CMK (cell line): ENCODE data around the gene ETFA.
"Not testable (repeated sequence)": the region's sequence is repeated elsewhere in the genome, so short reads cannot be mapped to it uniquely, and the experiment has no call there.

ENCODE experiments used
- DNase-seq: peaks from one replicate; pipeline ENCODE4 v3.0.0-alpha.2; 2010; ENCODE audit warnings: low read depth

The ETFA gene

GRCh38 chr15:76270876-76271275 is 40.4 kb downstream of the ETFA start:
- DNase-seq = no peak

- no peak for DNase-seq
Observed at GRCh38 chr15:76267077-76267476, 44.2 kb downstream of the ETFA start.

GRCh38 chr15:76265769-76266168 is 45.5 kb downstream of the ETFA start:
- not testable (repeated sequence) for DNase-seq

GRCh38 chr15:76260246-76260938 is 50.9 kb downstream of the ETFA start:
- no peak for DNase-seq

- DNase-seq = no peak
Observed at GRCh38 chr15:76259392-76259791, 51.9 kb downstream of the ETFA start.

- no peak for DNase-seq
Observed at GRCh38 chr15:76258460-76258859, 52.8 kb downstream of the ETFA start.

GRCh38 chr15:76253691-76254473 is 57.4 kb downstream of the ETFA start:
- DNase-seq = no peak

- no peak for DNase-seq
Observed at GRCh38 chr15:76252249-76252648, 59.0 kb downstream of the ETFA start.

GRCh38 chr15:76251717-76252116 is 59.6 kb downstream of the ETFA start:
- no peak for DNase-seq

GRCh38 chr15:76245072-76245610 is 66.1 kb downstream of the ETFA start:
- no peak for DNase-seq

- DNase-seq = no peak
Observed at GRCh38 chr15:76239786-76240185, 71.5 kb downstream of the ETFA start.

GRCh38 chr15:76236350-76236749 is 74.9 kb downstream of the ETFA start:
- no peak for DNase-seq

- DNase-seq = peak; percentile 18
Observed at GRCh38 chr15:76235186-76235826, 76.0 kb downstream of the ETFA start.

- no peak for DNase-seq
Observed at GRCh38 chr15:76234337-76234889, 76.9 kb downstream of the ETFA start.

GRCh38 chr15:76233921-76234320 is 77.3 kb downstream of the ETFA start:
- no peak for DNase-seq

- DNase-seq = no peak
Observed at GRCh38 chr15:76229266-76229665, 82.0 kb downstream of the ETFA start.

GRCh38 chr15:76223521-76223920 is 87.7 kb downstream of the ETFA start:
- DNase-seq = no peak

GRCh38 chr15:76222159-76222558 is 89.1 kb downstream of the ETFA start:
- DNase-seq = no peak

GRCh38 chr15:76221085-76221767 is 90.0 kb downstream of the ETFA start:
- no peak for DNase-seq

- DNase-seq = no peak
Observed at GRCh38 chr15:76217882-76218217, 93.4 kb downstream of the ETFA start.

GRCh38 chr15:76217029-76217881 is 94.0 kb downstream of the ETFA start:
- no peak for DNase-seq
